H1 (cell line): ENCODE results near the gene MAGOHB. TPM values are rescaled to one million over a fixed set of nuclear protein-coding genes. Genes with fewer than 3 reads are reported as not detected.

ENCODE experiments used
- polyA plus RNA-seq, 7 experiments: library from polyadenylated mRNA; depleted of rRNA in 3 of 7; stranded (reverse) in 5 of 7; unstranded in 2 of 7; fragments of >200 nt in 5 of 7; fragments of 200-250 nt in 2 of 7; gene quantifications; 1 replicate in 5 of 7; 2 replicates in 1 of 7; 4 replicates in 1 of 7; pipeline versions ENCODE4 v1.2.1 to v1.2.3, GENCODE V29; 2011 to 2013; ENCODE audit warnings: missing spikeins in 2 of 7, mixed read lengths in 2 of 7
- total RNA-seq: library from RNA; stranded (reverse); fragmentation: NEBNext Ultra II Directional; extraction: Animal tissue kit (Norgen Biotek cat#: 25700); gene quantifications from 2 replicates; pipeline ENCODE4 v1.2.1, GENCODE V29; 2021
- TF ChIP-seq, protein P1 (sequence below): fragments of 300-600 bp; sonication (generic); IDR thresholded peaks from 2 replicates; pipeline ENCODE4 v1.7.1; 2012; ENCODE audit warnings: low read length, moderate library complexity, mild to moderate bottlenecking, inconsistent platforms; ENCODE audit not compliant: insufficient replicate concordance

Gene MAGOHB
- total and polyA plus RNA-seq, 2 of the 8 experiments (the other 6 are each of a cell fraction or from before 2014, with no cell fraction given), result 21.5 to 53.7 TPM

GRCh38 chr12:10624605-10625004, 11.2 kb upstream of the MAGOHB start (continued):
- TF ChIP-seq, protein P1, sequence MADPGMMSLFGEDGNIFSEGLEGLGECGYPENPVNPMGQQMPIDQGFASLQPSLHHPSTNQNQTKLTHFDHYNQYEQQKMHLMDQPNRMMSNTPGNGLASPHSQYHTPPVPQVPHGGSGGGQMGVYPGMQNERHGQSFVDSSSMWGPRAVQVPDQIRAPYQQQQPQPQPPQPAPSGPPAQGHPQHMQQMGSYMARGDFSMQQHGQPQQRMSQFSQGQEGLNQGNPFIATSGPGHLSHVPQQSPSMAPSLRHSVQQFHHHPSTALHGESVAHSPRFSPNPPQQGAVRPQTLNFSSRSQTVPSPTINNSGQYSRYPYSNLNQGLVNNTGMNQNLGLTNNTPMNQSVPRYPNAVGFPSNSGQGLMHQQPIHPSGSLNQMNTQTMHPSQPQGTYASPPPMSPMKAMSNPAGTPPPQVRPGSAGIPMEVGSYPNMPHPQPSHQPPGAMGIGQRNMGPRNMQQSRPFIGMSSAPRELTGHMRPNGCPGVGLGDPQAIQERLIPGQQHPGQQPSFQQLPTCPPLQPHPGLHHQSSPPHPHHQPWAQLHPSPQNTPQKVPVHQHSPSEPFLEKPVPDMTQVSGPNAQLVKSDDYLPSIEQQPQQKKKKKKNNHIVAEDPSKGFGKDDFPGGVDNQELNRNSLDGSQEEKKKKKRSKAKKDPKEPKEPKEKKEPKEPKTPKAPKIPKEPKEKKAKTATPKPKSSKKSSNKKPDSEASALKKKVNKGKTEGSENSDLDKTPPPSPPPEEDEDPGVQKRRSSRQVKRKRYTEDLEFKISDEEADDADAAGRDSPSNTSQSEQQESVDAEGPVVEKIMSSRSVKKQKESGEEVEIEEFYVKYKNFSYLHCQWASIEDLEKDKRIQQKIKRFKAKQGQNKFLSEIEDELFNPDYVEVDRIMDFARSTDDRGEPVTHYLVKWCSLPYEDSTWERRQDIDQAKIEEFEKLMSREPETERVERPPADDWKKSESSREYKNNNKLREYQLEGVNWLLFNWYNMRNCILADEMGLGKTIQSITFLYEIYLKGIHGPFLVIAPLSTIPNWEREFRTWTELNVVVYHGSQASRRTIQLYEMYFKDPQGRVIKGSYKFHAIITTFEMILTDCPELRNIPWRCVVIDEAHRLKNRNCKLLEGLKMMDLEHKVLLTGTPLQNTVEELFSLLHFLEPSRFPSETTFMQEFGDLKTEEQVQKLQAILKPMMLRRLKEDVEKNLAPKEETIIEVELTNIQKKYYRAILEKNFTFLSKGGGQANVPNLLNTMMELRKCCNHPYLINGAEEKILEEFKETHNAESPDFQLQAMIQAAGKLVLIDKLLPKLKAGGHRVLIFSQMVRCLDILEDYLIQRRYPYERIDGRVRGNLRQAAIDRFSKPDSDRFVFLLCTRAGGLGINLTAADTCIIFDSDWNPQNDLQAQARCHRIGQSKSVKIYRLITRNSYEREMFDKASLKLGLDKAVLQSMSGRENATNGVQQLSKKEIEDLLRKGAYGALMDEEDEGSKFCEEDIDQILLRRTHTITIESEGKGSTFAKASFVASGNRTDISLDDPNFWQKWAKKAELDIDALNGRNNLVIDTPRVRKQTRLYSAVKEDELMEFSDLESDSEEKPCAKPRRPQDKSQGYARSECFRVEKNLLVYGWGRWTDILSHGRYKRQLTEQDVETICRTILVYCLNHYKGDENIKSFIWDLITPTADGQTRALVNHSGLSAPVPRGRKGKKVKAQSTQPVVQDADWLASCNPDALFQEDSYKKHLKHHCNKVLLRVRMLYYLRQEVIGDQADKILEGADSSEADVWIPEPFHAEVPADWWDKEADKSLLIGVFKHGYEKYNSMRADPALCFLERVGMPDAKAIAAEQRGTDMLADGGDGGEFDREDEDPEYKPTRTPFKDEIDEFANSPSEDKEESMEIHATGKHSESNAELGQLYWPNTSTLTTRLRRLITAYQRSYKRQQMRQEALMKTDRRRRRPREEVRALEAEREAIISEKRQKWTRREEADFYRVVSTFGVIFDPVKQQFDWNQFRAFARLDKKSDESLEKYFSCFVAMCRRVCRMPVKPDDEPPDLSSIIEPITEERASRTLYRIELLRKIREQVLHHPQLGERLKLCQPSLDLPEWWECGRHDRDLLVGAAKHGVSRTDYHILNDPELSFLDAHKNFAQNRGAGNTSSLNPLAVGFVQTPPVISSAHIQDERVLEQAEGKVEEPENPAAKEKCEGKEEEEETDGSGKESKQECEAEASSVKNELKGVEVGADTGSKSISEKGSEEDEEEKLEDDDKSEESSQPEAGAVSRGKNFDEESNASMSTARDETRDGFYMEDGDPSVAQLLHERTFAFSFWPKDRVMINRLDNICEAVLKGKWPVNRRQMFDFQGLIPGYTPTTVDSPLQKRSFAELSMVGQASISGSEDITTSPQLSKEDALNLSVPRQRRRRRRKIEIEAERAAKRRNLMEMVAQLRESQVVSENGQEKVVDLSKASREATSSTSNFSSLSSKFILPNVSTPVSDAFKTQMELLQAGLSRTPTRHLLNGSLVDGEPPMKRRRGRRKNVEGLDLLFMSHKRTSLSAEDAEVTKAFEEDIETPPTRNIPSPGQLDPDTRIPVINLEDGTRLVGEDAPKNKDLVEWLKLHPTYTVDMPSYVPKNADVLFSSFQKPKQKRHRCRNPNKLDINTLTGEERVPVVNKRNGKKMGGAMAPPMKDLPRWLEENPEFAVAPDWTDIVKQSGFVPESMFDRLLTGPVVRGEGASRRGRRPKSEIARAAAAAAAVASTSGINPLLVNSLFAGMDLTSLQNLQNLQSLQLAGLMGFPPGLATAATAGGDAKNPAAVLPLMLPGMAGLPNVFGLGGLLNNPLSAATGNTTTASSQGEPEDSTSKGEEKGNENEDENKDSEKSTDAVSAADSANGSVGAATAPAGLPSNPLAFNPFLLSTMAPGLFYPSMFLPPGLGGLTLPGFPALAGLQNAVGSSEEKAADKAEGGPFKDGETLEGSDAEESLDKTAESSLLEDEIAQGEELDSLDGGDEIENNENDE, result no peak
- TF ChIP-seq, all 59 proteins: peak for 0
